Upper lobe of left lung (tissue), 4 donors: ENCODE results near the gene MALSU1.

ENCODE experiments used
- POLR2A ChIP-seq, 4 donors: fragments of 450-650 bp; IDR thresholded peaks; one replicate each; pipeline ENCODE4 v1.5.1; 2016 to 2017; ENCODE audit warnings: antibody characterized with exemption in 4 of 4, mild to moderate bottlenecking in 2 of 4
- TF ChIP-seq, protein P1 (sequence below), 6 experiments: fragments of 450-650 bp in 4 of 6; fragments of 200-600 bp in 2 of 6; sonication (generic) in 2 of 6; IDR thresholded peaks; one replicate each; pipeline ENCODE4 v1.5.1; 2016 to 2019; ENCODE audit warnings: antibody characterized with exemption in 6 of 6

DNA sequence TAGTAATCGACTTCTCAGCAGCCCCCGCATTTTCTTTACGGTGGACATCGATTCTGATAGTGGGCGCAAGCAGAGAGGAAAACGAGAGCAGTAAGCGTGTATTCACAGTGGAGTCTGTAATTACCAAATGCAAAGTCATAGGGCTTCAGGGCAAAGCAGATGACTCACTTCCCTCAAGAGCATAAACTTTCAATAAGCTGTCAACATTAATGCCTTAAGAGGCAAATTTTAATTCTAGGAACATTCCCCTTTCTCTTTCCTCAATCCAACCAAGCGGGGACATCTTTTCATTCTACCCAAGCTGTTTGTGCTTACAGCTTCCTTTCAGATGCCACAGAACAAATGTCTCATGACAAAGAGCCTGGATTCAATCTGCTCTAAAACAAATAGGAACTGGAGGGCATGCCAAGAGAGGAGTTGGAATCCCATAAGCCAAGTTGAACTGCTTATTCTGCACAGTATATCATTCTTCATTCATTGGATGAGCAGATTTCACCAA is 48.6 kb downstream of the MALSU1 start:
- TF ChIP-seq, protein P1, sequence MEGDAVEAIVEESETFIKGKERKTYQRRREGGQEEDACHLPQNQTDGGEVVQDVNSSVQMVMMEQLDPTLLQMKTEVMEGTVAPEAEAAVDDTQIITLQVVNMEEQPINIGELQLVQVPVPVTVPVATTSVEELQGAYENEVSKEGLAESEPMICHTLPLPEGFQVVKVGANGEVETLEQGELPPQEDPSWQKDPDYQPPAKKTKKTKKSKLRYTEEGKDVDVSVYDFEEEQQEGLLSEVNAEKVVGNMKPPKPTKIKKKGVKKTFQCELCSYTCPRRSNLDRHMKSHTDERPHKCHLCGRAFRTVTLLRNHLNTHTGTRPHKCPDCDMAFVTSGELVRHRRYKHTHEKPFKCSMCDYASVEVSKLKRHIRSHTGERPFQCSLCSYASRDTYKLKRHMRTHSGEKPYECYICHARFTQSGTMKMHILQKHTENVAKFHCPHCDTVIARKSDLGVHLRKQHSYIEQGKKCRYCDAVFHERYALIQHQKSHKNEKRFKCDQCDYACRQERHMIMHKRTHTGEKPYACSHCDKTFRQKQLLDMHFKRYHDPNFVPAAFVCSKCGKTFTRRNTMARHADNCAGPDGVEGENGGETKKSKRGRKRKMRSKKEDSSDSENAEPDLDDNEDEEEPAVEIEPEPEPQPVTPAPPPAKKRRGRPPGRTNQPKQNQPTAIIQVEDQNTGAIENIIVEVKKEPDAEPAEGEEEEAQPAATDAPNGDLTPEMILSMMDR (IDR thresholded peaks at IDR 0.05), result no peak
- no peak for TF ChIP-seq POLR2A (IDR thresholded peaks at IDR 0.05)
